NCI-H460 (cell line): Measurements from ENCODE around the gene NDFIP1. TPM values are rescaled to one million over a fixed set of nuclear protein-coding genes. Genes with fewer than 3 reads are reported as not detected.
A peak's percentile ranks its signal among the peaks of the same experiment; 100 is the strongest.
"Not testable (repeated sequence)": the region's sequence is repeated elsewhere in the genome, so short reads cannot be mapped to it uniquely, and the experiment has no call there.

Experiments
- DNase-seq: peaks from one replicate; pipeline ENCODE4 v3.0.0-alpha.2; 2016; ENCODE audit warnings: low read depth; ENCODE audit errors: extremely low read depth
- polyA plus RNA-seq: library from polyadenylated mRNA; depleted of rRNA; stranded (reverse); fragments of >200 nt; gene quantifications from 2 replicates; pipeline ENCODE4 v1.2.3, GENCODE V29; 2014; cell fraction: nucleus; rRNA removed
- total RNA-seq: library from RNA; depleted of rRNA; stranded (reverse); fragments of >200 nt; shearing (Covaris generic); gene quantifications from 2 replicates; pipeline ENCODE4 v1.2.3, GENCODE V29; 2014; rRNA removed

The NDFIP1 gene
- total RNA-seq: 67.8 and 74.8 TPM in 2 replicates
- polyA plus RNA-seq: 48.1 and 49.1 TPM in 2 replicates

DNA sequence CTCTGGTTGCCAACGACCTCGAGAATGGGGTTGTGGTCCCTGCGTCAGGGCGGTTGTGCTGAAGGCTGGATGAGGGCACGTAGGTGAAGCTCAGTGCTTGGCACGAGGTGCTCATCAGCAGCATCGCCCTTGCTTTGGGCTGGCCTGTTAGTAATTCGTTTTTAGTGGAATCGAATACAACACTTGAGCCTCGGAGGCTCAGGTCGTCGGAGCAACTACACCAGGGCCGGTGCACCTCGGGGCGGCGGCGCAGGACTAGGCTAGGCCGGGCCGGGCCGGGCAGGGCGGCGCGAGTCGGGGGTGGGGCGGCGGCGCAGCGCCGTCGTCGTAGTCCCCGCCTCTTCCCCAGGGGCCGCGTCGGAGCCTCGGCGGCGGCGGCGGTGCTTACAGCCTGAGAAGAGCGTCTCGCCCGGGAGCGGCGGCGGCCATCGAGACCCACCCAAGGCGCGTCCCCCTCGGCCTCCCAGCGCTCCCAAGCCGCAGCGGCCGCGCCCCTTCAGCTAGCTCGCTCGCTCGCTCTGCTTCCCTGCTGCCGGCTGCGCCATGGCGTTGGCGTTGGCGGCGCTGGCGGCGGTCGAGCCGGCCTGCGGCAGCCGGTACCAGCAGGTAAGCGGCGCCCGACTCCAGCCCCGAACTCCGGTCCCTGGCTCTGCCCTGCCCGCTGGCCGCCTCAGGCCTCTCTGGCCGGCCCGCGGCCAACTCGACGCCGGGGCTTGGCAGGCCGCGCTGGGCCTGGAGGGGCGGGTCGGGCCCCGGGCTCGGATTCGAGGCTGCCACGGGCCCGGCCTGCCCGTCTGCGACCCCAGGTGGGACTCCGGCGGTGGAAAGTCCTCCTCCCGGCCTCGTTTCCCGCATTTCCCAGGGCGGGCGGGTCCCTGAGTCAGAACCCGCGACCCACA is at the start of gene NDFIP1:
NDFIP1 (plus strand) TSS at position 348 of the 899 bp plus-strand sequence; CDS start at position 544, 196 bp downstream.
- DNase-seq: peak; percentile 72

- DNase-seq: no peak
Measured at GRCh38 chr5:142059304-142059940, 49.2 kb upstream of the NDFIP1 start.

DNA sequence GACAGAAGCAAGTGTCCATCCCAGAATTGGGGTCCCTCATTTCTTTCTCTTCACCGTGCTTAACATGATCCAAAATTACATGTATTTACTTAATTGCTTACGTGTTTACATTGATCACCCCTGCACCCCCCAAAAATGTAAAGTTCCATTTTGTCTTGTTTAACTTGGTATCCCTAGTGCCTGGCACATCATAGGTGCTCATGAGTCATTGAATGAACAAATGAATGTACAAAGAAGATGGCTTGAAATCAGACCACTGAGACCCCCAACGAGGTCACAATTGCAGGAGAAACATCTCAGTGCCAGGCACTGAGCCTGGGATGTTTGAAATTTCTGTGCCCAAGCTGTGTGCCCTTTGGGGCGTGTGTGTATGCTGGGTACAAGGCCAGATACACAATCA is 45.2 kb upstream of the NDFIP1 start:
- no peak for DNase-seq

DNA sequence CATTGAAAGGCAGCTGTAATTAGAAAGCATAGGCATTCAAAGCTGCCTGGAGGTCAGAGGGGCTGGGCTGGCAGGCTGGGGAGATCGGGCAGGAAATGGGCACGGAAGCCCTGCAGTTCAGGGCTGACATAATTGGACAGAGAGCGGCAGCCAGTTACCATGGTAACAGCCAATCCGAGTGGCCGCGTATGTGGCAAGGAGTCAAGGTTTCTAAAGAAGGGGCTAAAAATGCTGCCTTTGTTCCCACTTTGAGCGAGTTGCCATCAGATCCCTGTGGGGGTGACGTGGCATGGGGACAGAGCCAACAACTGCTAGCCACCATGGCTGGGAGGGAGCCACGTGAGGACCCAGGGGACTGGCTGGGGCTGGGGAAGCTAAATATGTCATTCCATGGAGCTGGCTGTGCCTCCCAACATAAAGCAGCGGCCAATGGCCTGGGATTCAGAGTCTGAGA is 44.7 kb upstream of the NDFIP1 start:
- no peak for DNase-seq

- no peak for DNase-seq
Measured at GRCh38 chr5:142065273-142065672, 43.3 kb upstream of the NDFIP1 start.

DNA sequence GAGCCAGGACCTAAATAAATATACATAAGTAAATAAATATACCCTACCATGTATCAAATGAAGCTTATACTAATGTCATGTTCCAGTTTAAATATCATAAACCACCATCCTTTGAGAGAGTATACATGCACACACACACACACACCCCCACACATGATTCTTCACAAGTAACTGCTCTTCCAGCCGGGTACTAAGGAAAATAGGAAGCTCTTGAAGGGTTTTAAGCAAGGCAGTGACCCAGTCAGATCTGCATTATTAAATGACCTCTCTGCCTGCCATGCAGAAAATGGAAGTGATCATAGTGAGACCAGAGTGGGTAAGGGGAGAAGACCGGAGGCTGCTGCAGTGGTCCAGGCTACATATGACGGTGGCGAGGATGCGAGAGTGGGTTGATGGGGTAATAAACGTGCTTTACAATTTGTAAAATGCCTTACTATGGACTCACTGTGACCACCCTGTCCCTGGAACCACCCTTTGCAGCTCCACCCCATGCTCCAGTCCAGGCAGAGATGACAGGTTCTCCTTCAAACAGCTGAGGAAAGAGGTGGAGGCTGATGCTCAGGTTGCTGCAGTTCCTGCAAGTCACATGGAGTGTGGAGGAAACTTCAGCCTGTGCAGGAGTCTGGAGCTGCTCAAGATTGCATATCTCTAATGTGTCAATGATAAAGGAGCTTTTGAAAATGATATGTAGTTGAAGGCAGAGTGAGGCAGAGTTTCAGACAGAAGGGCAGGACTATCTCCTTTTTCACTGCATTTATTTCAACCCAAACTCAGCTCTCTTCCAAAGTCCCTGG is 38.8 kb upstream of the NDFIP1 start:
- DNase-seq: no peak

DNA sequence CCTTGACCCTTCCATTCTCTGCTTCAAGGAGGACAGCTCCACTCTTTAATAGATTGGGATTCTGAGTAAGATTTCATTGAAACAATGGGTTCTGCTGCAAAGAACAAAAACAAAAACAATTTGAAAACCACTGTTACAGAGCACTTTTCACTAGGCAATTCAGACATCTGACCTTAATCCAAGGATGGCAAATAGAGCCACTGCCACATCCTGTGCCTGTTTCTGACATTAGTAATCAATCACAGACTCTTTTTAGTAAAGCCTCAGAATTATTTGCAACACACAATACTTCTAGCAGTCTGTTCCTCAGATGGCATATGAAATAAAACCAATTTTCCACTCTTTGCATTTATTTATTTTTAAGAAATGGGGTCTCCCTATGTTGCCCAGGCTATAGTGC is 37.8 kb upstream of the NDFIP1 start:
- no peak for DNase-seq

- DNase-seq: no peak
Measured at GRCh38 chr5:142072488-142072887, 36.1 kb upstream of the NDFIP1 start.

DNA sequence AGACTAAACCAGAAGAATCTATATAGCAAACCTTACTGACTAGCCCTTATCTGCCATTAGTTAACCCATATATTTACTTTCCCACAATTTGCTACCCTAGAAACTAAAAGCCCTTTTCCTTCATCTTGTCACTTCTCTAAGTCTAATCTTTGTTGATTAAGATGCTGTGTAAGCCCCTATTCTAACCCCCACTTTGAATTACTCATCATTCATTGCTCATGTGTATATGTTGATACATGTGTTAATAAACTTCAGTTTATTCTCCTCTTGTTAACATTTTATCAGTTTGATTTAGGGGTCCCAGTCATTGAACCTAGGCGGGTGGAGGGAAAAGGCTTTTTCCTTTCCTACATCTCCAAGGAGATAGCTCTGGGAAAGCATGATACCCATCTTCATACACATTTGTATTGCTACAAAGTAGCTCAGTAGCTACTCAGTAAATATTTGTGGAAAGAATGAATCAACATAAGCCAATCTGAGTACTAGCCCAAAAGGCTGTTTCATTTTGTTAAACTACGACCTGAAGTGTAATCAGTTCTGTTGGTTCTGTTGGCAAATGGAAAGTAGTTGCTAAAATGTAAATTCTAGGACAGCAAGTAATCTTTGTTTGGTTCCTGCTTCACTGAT is 35.1 kb upstream of the NDFIP1 start:
- no peak for DNase-seq

GRCh38 chr5:142074006-142074405 is 34.6 kb upstream of the NDFIP1 start:
- no peak for DNase-seq

DNA sequence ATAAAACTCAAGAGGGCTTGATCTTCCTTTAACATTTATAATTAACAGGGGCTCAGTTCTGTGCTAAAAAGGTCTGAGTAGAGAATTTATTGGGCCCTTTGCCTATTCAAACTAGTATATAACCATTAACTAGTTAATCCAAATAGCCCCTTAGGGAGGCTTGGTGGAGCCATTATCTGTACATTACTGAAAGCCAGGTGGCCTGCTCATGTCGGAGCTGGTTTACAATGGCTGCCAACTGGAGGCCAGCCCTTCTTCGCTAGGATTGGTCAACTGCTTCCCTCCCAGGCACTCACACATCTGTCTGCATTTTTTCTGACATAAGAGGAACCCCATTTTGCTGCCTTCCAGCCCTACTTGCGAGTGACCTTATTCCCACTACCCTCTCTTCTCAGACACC is 30.4 kb upstream of the NDFIP1 start:
- no peak for DNase-seq

GRCh38 chr5:142078706-142079105 is 29.9 kb upstream of the NDFIP1 start:
- no peak for DNase-seq

DNA sequence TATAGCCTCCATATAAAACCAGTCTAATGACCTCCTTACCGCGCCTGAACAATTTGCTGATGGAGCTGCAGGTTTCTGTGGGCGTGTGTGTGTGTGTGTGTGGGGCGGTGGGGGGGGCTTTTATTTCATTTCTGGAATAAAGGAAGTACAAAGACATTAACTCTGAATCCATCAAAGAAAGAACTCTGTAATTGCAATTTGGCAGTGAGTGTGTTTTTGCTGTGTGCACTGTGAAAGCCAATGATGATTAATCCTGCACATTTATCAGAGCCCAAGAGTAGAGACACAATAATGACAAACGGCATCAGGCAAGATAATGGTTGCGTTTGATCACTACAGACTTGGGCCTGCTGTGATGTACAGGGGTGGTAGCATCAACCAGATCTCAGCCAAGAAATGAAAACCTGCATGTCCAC is 29.3 kb upstream of the NDFIP1 start:
- no peak for DNase-seq

DNA sequence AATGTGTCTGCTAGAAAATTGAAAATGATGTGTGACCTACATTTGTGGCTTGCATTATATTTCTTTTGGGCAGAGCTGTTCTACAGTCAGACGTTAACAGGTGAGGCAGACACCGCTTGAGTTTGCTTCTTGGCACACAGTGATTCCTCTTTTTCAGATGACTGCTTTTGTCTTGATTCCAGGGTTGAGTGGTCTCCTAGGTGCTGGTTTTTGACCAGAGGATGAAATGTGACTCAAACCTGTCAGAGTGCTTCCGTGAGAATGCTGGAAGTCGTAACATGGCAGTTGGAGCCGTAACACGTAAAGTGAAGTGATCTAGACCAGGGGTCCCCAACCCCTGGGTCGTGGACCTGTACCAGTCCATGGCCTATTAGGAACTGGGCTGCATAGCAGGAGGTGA is 28.3 kb upstream of the NDFIP1 start:
- DNase-seq: no peak

GRCh38 chr5:142082182-142082781 is 26.3 kb upstream of the NDFIP1 start:
- DNase-seq: no peak

GRCh38 chr5:142086229-142086628 is 22.4 kb upstream of the NDFIP1 start:
- no peak for DNase-seq

- no peak for DNase-seq
Measured at GRCh38 chr5:142086679-142087078, 21.9 kb upstream of the NDFIP1 start.

DNA sequence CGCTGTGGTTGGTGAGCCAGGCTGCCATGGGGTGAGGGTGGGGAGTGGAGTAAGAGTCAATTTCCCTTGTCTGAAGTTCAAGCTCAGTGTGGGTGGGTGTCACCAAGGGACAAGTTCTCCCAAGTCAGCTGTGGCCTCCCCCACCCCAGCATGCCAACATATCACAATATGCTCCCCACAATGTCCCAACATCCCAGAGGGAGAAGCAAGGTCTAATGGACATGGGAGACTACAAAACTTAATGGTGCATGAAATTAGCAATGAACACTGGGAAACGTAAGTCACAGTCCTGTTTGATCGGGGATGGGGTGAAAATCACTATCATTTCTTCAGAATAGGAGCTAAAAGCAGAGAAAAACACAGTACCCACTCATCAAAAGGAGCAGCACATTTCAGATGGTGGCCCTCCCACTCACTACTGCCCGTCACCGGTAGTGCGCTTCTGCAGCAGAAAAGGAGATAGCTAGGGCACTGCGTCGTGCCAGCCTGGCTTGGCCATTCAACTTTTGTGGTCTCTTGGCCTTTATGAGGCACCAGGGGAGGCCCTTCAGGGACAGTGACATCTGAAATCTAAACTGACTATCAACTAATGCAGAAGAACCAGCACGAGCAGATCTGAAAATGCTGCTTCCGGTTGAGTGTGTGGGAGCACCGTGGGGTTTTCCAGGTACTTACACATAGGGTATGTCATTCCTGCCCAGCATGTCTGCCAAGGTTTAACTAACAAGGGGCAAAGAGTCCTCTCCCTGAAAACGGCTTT is 20.5 kb upstream of the NDFIP1 start:
- DNase-seq: no peak

GRCh38 chr5:142088855-142089479 is 19.6 kb upstream of the NDFIP1 start:
- DNase-seq: not testable (repeated sequence)
